ENCODE results near the gene HTT-AS.

Gene HTT-AS

DNA sequence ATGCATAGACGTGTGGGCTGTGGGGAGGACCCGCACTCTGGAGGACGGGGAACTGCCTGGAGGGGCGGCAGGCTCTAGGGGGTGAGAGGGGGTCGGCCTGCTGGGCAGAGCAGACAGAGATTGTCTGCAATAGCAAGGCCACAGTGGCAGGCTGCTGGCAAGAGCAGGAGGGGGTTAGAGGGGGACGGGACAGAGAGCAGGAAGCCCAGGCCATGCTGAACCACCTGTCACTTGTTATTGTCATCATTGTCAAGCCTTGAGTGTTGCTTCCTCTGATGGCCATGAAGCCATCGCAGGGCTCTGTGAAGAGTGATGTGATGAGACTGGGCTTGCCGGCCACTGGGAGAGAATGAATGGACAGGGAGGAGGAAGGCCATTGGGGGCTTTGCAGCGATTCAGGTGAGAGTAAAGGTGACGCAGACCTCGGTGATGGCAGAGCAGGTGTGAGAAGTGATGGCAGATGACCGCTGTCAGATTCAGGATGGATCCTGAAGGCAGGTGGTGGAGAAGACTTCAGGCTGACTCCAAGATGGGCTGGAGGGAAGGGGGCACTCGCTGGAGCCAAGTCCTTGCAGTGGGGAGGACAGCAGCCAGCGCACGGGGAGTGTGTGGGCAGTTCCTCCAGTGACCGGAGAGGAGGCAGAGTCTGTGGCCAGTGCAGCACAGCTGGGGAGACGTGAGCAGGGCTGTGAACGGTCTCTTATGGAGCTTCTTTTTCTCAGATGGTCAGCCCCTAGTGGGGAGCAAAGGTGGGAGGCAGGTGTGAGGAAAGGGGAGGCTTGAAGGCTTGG lies 43.6 kb downstream of the HTT-AS start:
- no peak for DNase-seq (ENCODE audit: low read depth)

DNA sequence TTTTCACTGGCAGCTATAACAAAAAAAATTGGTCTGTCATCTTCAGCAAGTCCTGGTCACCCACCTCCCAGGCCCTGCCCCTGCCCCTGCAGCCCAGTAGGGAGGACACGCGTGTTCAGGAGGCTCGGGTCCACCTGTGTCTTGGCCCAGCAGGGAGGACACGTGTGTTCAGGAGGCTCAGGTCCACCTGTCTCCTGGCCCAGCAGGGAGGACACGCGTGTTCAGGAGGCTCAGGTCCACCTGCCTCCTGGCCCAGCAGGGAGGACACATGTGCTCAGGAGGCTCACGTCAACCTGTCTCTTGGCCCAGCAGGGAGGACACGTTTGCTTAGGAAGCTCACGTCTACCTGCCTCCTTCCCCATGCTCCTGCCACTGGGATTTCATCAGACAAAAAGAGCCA lies 44.9 kb downstream of the HTT-AS start:
- DNase-seq (ENCODE audit: low read depth) = no peak

DNA sequence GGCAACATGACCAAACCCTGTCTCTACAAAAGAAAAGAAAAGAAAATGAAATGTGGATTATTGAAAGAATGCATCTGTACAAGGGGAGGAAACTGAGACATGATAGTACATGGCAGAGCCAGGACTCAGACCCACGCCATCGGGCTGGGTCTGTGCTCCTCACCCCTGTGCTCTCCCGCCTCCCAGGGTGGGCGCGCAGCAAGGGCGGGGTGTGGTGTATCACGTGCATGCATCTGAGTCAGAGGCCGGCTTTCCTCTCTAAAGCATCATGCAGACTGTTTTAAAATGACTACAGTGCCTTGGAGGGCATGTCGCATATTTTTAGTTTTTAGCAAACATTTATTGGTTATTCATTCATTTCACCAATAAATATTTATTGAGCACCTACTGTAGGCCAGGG lies 47.8 kb downstream of the HTT-AS start:
- DNase-seq (ENCODE audit: low read depth) = no peak

DNA sequence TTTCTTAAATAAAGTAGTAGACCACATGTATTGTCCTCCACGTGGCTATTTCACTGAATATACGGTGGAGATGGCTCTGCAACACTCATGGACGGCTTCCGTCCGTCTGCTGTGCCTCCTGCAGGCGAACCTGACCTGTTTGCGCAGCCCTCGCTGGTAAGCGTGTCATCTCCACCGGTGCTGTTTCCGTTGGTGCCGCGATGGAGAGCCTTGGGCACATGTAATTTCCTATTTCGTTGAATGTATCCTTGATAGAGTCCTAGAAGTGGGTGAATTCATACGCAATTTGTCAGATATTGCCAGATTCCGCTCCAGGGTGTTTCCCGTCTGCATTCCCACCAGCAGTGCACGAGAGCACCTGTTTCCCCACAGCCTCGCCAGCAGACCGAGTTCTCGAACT lies 48.5 kb downstream of the HTT-AS start:
- DNase-seq (ENCODE audit: low read depth) = no peak

DNA sequence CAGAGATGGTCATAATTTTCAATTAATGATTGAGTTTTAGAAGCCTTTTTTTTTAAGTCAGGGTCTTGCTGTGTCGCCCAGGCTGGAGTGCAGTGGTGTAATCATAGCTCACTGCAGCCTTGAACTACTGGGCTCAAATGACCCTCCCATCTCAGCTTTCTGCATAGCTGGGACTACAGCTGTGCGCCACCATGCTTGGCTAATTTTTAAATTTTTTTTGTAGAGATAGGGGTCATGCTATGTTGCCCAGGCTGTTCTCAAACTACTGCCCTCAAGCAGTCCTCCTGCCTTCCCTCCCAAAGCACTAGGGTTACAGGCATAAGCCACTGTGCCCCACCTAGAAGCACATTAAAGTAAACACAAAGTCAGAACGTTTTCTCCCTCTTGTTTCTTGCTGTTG lies 51.7 kb downstream of the HTT-AS start:
- no peak for DNase-seq (ENCODE audit: low read depth)

DNA sequence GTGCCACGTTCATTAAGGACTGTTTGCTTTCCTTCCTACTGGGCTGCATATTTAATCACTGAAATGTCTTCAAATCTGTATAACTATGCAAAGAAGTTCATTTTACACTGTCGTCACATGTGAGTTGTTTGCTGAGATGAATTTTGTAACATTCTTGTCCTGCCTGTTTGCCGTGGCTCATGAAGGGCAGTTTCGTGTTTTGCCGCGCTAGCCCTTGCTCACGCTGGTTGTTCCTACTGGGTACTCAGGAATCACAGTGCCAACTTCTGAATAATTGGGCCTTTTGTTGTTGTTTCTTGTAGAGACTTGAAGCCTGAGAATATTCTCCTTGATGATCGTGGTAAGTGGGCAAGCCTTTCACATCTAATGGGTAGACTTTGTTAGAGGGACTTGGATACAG lies 52.2 kb downstream of the HTT-AS start:
- DNase-seq (ENCODE audit: low read depth) = no peak

DNA sequence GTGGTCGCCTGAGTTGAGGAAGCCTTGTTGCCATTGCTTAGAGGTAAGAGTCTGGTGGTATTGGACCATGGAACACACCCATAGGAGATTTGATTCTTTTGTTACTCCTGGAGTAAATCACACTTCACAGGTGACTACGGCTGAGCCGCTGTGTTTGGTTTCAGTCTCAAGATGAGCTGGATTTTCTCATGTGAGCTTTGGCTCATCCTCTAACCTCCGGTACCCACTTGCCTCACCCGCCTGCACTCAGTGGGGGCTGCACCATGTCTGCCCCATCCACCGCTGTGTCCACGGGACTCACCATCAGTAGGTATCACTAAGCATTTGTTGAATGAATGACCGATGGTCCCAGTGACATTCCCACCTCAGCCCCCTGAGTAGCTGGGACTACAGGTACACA lies 52.7 kb downstream of the HTT-AS start:
- DNase-seq (ENCODE audit: low read depth) = no peak

DNA sequence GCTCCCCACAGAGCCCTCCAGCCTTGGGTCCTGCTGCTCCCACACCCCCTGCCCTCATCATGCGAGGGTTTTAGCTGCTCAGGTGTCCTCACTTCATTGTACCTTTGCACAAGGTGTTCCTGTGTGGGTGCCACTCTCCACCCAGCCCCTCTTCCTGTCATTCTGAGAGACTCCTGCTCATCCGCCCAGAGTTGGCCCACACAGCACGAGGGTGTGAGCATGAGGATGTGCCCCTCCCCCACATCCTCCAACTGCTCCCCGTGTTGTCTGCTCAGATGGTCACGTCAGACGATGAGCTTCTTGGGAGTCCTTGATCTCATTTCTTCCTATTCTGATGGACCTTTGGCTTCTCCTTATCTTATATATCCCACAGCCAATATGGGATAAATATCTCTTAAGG lies 53.2 kb downstream of the HTT-AS start:
- no peak for DNase-seq (ENCODE audit: low read depth)

DNA sequence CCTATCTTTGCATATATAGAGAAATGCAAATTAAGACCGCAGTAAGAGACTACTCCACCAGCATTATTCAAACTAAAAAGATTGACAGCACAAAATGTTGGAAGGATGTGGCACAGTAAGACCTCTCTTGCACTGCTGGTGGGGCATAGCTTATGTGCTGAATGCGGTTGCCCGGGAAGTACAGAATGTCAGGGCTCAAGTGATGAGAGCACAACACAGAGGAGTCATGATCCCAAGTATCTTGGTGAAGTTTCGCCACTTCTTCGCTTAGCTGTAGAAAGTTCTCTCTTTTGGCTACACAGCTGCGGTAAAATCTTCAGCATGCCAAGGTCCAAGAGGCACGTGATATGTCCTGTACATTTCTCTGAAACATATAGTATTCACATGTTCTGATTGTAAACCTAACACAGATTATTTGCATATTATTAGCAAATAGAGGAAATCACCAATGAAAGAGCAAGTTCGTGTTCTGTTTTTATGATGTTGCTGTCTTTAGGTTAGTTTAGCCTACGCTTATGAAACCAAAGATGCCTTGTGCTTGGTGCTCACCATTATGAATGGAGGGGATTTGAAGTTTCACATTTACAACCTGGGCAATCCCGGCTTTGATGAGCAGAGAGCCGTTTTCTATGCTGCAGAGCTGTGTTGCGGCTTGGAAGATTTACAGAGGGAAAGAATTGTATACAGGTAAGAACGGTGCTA lies 55.0 kb downstream of the HTT-AS start:
- no peak for DNase-seq (ENCODE audit: low read depth)

DNA sequence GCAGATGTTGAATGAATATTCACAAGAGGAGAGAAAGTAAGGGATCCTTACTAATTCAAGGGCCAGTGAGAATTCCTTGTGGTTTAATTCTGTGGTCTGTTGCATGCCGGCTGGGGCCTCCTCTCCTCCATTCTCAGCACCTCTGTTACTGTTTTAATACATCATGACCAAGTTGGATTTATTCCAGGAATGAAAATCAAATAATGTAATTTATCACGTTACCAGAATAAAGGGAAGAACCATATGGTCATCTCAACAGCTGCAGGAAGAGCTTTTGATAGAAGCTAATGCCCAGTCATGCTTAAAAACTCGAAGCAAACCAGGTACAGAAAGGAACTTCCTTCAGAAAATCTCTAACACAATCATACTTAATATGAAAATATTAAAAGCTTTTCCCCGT lies 56.8 kb downstream of the HTT-AS start:
- no peak for DNase-seq (ENCODE audit: low read depth)

DNA sequence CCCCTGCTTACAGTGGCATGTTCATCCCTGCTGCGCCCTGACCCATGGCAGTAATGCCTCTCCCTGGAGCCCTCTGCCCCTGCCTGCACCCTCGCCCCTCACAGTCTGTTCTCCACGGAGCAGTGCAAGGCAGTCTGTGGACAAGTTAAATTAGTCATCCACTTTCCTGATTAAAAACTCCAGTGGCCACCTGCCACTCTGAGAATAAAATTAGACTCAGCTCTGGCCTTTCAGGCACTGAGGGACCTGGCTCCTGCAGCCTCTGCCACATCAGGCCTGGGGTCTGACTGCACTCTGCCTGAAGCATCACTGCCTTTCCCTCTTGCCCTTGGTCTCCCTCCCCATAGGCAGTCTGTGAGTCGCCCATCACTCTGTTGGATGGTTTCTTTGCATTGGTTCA lies 57.4 kb downstream of the HTT-AS start:
- DNase-seq (ENCODE audit: low read depth) = no peak

DNA sequence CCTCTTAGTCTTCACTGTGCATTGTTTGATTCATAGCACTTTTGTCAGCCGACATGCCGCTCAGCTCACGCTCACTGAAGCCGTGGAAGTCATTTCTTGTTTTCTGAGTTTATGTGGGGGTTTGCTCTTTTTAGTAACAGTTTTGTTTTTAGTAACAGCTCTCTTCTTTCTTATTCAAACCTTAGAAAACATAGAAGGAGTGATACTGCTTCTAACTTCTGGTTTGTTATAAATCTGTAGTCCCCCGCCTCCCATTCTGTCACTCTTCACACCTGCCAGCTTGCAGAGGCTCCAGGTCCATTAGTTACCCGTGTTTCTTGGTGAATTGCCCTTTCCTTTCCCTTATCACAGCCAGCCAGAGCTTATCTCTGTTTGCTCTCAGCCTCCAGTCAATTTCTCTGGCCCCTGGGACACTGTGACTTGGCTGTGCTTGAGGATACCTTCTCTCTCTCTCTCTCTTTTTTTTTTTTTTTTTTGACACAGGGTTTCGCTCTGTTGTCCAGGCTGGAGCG lies 60.4 kb downstream of the HTT-AS start:
- DNase-seq (ENCODE audit: low read depth) = no peak

All from non-pigmented ciliary epithelial cell (primary cell).